H9 (cell line): ENCODE measurements around the gene ROPN1. TPM values are rescaled to one million over a fixed set of nuclear protein-coding genes. Genes with fewer than 3 reads are reported as not detected.
A peak's percentile ranks its signal among the peaks of the same experiment; 100 is the strongest.

Experiments
- DNase-seq: peaks from one replicate; pipeline ENCODE4 v3.0.0-alpha.2; 2017
- H2AFZ ChIP-seq: one replicate; pipeline ENCODE4 v1.6.1; 2013; ENCODE audit warnings: mild to moderate bottlenecking, low read length, control low read depth, moderate library complexity
- H2AK5ac ChIP-seq: 2 replicates; pipeline ENCODE4 v1.6.1; 2013; ENCODE audit warnings: low read length, control low read depth, mixed read lengths; ENCODE audit not compliant: insufficient read length
- H2BK120ac ChIP-seq: one replicate; pipeline ENCODE4 v1.6.1; 2013; ENCODE audit warnings: low read depth, mild to moderate bottlenecking, low read length, control low read depth, inconsistent platforms; ENCODE audit not compliant: poor library complexity, severe bottlenecking
- H2BK12ac ChIP-seq: 2 replicates; pipeline ENCODE4 v1.6.1; 2013; ENCODE audit warnings: low read length, control low read depth, mixed read lengths, low read depth; ENCODE audit not compliant: insufficient read length
- H2BK15ac ChIP-seq: 2 replicates; pipeline ENCODE4 v1.6.1; 2013; ENCODE audit warnings: low read depth, low read length, control low read depth
- H2BK20ac ChIP-seq: one replicate; pipeline ENCODE4 v1.6.1; 2013; ENCODE audit warnings: low read depth, mild to moderate bottlenecking, low read length, control low read depth, inconsistent platforms; ENCODE audit not compliant: poor library complexity, severe bottlenecking
- H2BK5ac ChIP-seq: 2 replicates; pipeline ENCODE4 v1.6.1; 2013; ENCODE audit warnings: low read length, control low read depth, mixed read lengths; ENCODE audit not compliant: insufficient read length
- H3K14ac ChIP-seq: 2 replicates; pipeline ENCODE4 v1.6.1; 2013; ENCODE audit warnings: low read length, control low read depth; ENCODE audit not compliant: insufficient read depth
- H3K18ac ChIP-seq: 2 replicates; pipeline ENCODE4 v1.6.1; 2013; ENCODE audit warnings: low read depth, mild to moderate bottlenecking, mixed read lengths, low read length, control low read depth; ENCODE audit not compliant: insufficient read length
- H3K23ac ChIP-seq: 2 replicates; pipeline ENCODE4 v1.6.1; 2013; ENCODE audit warnings: low read length, control low read depth, mixed read lengths, low read depth; ENCODE audit not compliant: insufficient read length
- H3K23me2 ChIP-seq: 2 replicates; pipeline ENCODE4 v1.6.1; 2013; ENCODE audit warnings: low read depth, mild to moderate bottlenecking, mixed read lengths, low read length, control low read depth; ENCODE audit not compliant: insufficient read length, poor library complexity, severe bottlenecking
- H3K27ac ChIP-seq: 2 replicates; pipeline ENCODE4 v1.5.1; 2013; ENCODE audit warnings: low read length, control low read depth, mixed read lengths, low read depth; ENCODE audit not compliant: insufficient read length
- H3K27me3 ChIP-seq: 2 replicates; pipeline ENCODE4 v1.6.1; 2013; ENCODE audit warnings: low read length, control low read depth, inconsistent platforms; ENCODE audit not compliant: insufficient read depth
- H3K4ac ChIP-seq: 2 replicates; pipeline ENCODE4 v1.6.1; 2013; ENCODE audit warnings: low read depth, mild to moderate bottlenecking, control low read depth, inconsistent platforms, low read length, moderate library complexity
- H3K4me1 ChIP-seq: 2 replicates; pipeline ENCODE4 v1.6.1; 2013; ENCODE audit warnings: low read length, control low read depth, inconsistent platforms; ENCODE audit not compliant: insufficient read depth
- H3K4me2 ChIP-seq: 2 replicates; pipeline ENCODE4 v1.6.1; 2013; ENCODE audit warnings: low read length, control low read depth, mixed read lengths; ENCODE audit not compliant: insufficient read length, insufficient read depth
- H3K56ac ChIP-seq: 2 replicates; pipeline ENCODE4 v1.6.1; 2013; ENCODE audit warnings: low read depth, mild to moderate bottlenecking, mixed read lengths, low read length, control low read depth; ENCODE audit not compliant: insufficient read length
- H3K79me1 ChIP-seq: 2 replicates; pipeline ENCODE4 v1.6.1; 2013; ENCODE audit warnings: low read depth, mild to moderate bottlenecking, moderate library complexity, low read length, control low read depth, inconsistent platforms; ENCODE audit not compliant: insufficient read depth, poor library complexity, severe bottlenecking
- H3K79me2 ChIP-seq: 2 replicates; pipeline ENCODE4 v1.6.1; 2013; ENCODE audit warnings: low read length, control low read depth, inconsistent platforms; ENCODE audit not compliant: insufficient read depth
- H3K9ac ChIP-seq: 2 replicates; pipeline ENCODE4 v1.6.1; 2013; ENCODE audit warnings: low read length, control low read depth, mixed read lengths; ENCODE audit not compliant: insufficient read length; ENCODE audit errors: extremely low read depth
- H3K9me3 ChIP-seq: one replicate; pipeline ENCODE4 v1.6.1; 2013; ENCODE audit warnings: low read depth, low read length, inconsistent platforms; ENCODE audit not compliant: control insufficient read depth
- H3T11ph ChIP-seq: one replicate; pipeline ENCODE4 v1.6.1; 2013; ENCODE audit warnings: mild to moderate bottlenecking, low read length, control low read depth, inconsistent platforms
- H4K20me1 ChIP-seq: one replicate; pipeline ENCODE4 v1.6.1; 2013; ENCODE audit not compliant: control insufficient read depth, insufficient read length, insufficient read depth
- H4K5ac ChIP-seq: 2 replicates; pipeline ENCODE4 v1.6.1; 2013; ENCODE audit warnings: low read depth, mild to moderate bottlenecking, mixed read lengths, low read length, control low read depth; ENCODE audit not compliant: insufficient read length
- H4K8ac ChIP-seq: replicated peaks from 2 replicates; pipeline ENCODE4 v1.6.1; 2013; ENCODE audit warnings: low read length, control low read depth, mixed read lengths, low read depth; ENCODE audit not compliant: insufficient read length
- H4K91ac ChIP-seq: 2 replicates; pipeline ENCODE4 v1.6.1; 2013; ENCODE audit warnings: low read depth, mild to moderate bottlenecking, moderate library complexity, mixed read lengths, low read length, control low read depth; ENCODE audit not compliant: insufficient read length
- H3K27ac Mint-ChIP-seq, 3 experiments: 2 replicates in 2 of 3; 3 replicates in 1 of 3; pipeline ENCODE4 v1.8.0; 2020 to 2021; ENCODE audit warnings: mixed read lengths in 3 of 3, mild to moderate bottlenecking in 1 of 3, moderate library complexity in 1 of 3
- H3K27me3 Mint-ChIP-seq: 2 replicates; pipeline ENCODE4 v1.8.0; 2021; ENCODE audit warnings: low read depth, mild to moderate bottlenecking, moderate library complexity, mixed read lengths
- H3K36me3 Mint-ChIP-seq, 3 experiments: 2 replicates in 2 of 3; 3 replicates in 1 of 3; pipeline ENCODE4 v1.8.0; 2020 to 2021; ENCODE audit warnings: low read depth in 3 of 3, mixed read lengths in 3 of 3; ENCODE audit not compliant: insufficient read depth in 1 of 3
- H3K4me1 Mint-ChIP-seq, 2 experiments: 2 replicates each; pipeline ENCODE4 v1.8.0; 2020; ENCODE audit warnings: mixed read lengths in 2 of 2
- H3K4me3 Mint-ChIP-seq, 2 experiments: 2 replicates in 1 of 2; 3 replicates in 1 of 2; pipeline ENCODE4 v1.8.0; 2020 to 2021; ENCODE audit warnings: mild to moderate bottlenecking in 2 of 2, mixed read lengths in 2 of 2, moderate library complexity in 1 of 2
- H3K9me3 Mint-ChIP-seq, 2 experiments: 2 replicates in 1 of 2; 3 replicates in 1 of 2; pipeline ENCODE4 v1.8.0; 2020; ENCODE audit warnings: mild to moderate bottlenecking in 2 of 2, mixed read lengths in 2 of 2, moderate library complexity in 1 of 2
- WGBS: extraction: QIAGEN DNeasy Blood & Tissue Kit; methylation state at CpG from one replicate; pipeline ENCODE4 v1.1.7; 2013; ENCODE audit warnings: missing lambda C conversion rate, low lambda C conversion rate, mixed read lengths; ENCODE audit not compliant: insufficient read length; ENCODE audit errors: extremely low coverage; 5-methylcytosine and 5-hydroxymethylcytosine counted together
- total RNA-seq: library from RNA; stranded (reverse); gene quantifications from 2 replicates; pipeline ENCODE4 v1.2.1, GENCODE V29; 2021
- TF ChIP-seq, protein P1 (sequence below): fragments of 200-600 bp; sonication (generic); conservative IDR thresholded peaks from 3 replicates; pipeline ENCODE4 v1.8.0; 2021; ENCODE audit warnings: antibody characterized with exemption, mild to moderate bottlenecking

ROPN1 gene
- total RNA-seq, 1 experiment from 2014 or later: not detected

DNA sequence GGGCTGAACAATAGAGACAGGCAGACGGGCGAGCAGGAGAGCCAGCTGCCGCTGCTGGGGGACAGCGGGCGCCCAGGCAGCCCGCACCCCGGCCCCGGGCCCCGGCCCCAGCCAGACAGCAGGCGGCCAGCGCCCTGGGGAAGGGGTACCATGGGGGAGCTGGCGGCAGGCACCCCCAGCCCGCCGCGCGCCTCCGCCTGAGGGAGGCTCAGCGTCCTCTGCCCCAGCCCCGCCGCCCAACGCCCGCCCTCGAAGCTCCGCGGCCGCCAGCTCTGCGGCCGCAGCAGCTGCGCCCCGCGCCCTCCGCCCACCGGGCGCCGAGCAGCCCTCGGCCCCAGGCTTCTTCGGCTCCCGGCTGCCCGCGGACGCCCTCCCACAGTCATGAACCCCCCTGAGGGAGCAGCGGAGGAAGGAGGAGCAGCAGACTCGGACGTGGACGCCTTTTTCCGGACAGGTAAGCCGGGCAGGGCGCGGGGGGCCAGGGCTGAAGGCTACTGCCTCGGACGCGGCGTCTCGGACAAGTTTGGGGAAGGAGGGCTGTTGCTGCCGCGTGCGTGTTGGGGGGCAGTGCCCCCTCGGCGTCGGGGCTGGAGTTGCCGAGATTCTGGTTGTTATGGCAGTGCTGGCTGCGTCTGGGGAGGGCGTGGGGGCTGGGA, 41.6 kb upstream of the ROPN1 start, which contains the start of gene KALRN:
Gene KALRN (plus strand): TSS at position 10 of the 656 bp plus-strand sequence.
- Histone ChIP-seq H2AFZ (no peak within 1 kb of the TSS), H3K4me2 (peak within 1 kb of the TSS; percentile 98), H4K91ac (no peak within 1 kb of the TSS), H4K5ac (no peak within 1 kb of the TSS), H4K8ac (no peak within 1 kb of the TSS), H3K23me2 (peaks cover 15% of the 10 kb centered on the region), H3K27ac (no peak within 1 kb of the TSS), H2BK5ac (no peak within 1 kb of the TSS), H2BK12ac (no peak within 1 kb of the TSS), H2AK5ac (no peak within 1 kb of the TSS), H3K18ac (peak within 1 kb of the TSS; percentile 91), H2BK120ac (no peak within 1 kb of the TSS), H3K56ac (no peak within 1 kb of the TSS), H2BK20ac (no peak within 1 kb of the TSS), H3K23ac (no peak within 1 kb of the TSS), H3K9me3 (no peaks in the 10 kb centered on the region), H3K9ac (peak within 1 kb of the TSS; percentile 70), H3K4me1 (0 out of 2 replicates have a peak, but pooled peaks cover 1% of the 10 kb centered on the region), H2BK15ac (no peak within 1 kb of the TSS), H3K4ac (no peak within 1 kb of the TSS), H3K79me1 (no peaks in the 10 kb centered on the region), H3K27me3 (peaks cover 21% of the 10 kb centered on the region), H3K14ac (peak within 1 kb of the TSS; percentile 69; the same call in 1 of the 2 replicates), H3K79me2 (no peaks in the 10 kb centered on the region), H3T11ph (no peak within 1 kb of the TSS), H4K20me1 (no peaks in the 10 kb centered on the region)
- peak within 1 kb of the TSS; percentile 76 to 88 for H3K4me3 Mint-ChIP-seq
- H3K36me3 Mint-ChIP-seq: no peaks in the 10 kb centered on the region
- TF ChIP-seq, protein P1, sequence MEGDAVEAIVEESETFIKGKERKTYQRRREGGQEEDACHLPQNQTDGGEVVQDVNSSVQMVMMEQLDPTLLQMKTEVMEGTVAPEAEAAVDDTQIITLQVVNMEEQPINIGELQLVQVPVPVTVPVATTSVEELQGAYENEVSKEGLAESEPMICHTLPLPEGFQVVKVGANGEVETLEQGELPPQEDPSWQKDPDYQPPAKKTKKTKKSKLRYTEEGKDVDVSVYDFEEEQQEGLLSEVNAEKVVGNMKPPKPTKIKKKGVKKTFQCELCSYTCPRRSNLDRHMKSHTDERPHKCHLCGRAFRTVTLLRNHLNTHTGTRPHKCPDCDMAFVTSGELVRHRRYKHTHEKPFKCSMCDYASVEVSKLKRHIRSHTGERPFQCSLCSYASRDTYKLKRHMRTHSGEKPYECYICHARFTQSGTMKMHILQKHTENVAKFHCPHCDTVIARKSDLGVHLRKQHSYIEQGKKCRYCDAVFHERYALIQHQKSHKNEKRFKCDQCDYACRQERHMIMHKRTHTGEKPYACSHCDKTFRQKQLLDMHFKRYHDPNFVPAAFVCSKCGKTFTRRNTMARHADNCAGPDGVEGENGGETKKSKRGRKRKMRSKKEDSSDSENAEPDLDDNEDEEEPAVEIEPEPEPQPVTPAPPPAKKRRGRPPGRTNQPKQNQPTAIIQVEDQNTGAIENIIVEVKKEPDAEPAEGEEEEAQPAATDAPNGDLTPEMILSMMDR: peak; percentile 25; the same call in 1 of the 3 replicates
- DNase-seq: peak; percentile 34
- H3K27ac Mint-ChIP-seq: no peak within 1 kb of the TSS; a peak in 1 of 7 replicates
- no CpG with 5 or more reads among the region's 63 CpGs for WGBS
- peaks cover 16 to 17% of the 10 kb centered on the region in 2 experiments for H3K4me1 Mint-ChIP-seq
- no peaks in the 10 kb centered on the region; a peak in 1 of 5 replicates for H3K9me3 Mint-ChIP-seq
- H3K27me3 Mint-ChIP-seq: peaks cover 33% of the 10 kb centered on the region
